MM.1S (cell line): ENCODE results near the gene CGB7.
A peak's percentile ranks its signal among the peaks of the same experiment; 100 is the strongest.

Source experiments
- EZH2phosphoT487 ChIP-seq: fragments of 300-600 bp; sonication (generic); IDR thresholded peaks from 2 replicates; pipeline ENCODE4 v1.6.1; 2018; ENCODE audit warnings: antibody characterized with exemption, low read length
- TF ChIP-seq, protein P1 (sequence below): fragments of 300-600 bp; sonication (generic); IDR thresholded peaks from 2 replicates; pipeline ENCODE4 v1.5.1; 2016; ENCODE audit warnings: antibody characterized with exemption, low read length, mixed read lengths

- TF ChIP-seq, protein P1, sequence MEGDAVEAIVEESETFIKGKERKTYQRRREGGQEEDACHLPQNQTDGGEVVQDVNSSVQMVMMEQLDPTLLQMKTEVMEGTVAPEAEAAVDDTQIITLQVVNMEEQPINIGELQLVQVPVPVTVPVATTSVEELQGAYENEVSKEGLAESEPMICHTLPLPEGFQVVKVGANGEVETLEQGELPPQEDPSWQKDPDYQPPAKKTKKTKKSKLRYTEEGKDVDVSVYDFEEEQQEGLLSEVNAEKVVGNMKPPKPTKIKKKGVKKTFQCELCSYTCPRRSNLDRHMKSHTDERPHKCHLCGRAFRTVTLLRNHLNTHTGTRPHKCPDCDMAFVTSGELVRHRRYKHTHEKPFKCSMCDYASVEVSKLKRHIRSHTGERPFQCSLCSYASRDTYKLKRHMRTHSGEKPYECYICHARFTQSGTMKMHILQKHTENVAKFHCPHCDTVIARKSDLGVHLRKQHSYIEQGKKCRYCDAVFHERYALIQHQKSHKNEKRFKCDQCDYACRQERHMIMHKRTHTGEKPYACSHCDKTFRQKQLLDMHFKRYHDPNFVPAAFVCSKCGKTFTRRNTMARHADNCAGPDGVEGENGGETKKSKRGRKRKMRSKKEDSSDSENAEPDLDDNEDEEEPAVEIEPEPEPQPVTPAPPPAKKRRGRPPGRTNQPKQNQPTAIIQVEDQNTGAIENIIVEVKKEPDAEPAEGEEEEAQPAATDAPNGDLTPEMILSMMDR, result peak; percentile 11
- no peak for TF ChIP-seq EZH2phosphoT487
Measured at GRCh38 chr19:49056101-49056901, 1.2 kb downstream of the CGB7 start.
